ENCODE results near the gene KDM1A.

KDM1A gene

DNA sequence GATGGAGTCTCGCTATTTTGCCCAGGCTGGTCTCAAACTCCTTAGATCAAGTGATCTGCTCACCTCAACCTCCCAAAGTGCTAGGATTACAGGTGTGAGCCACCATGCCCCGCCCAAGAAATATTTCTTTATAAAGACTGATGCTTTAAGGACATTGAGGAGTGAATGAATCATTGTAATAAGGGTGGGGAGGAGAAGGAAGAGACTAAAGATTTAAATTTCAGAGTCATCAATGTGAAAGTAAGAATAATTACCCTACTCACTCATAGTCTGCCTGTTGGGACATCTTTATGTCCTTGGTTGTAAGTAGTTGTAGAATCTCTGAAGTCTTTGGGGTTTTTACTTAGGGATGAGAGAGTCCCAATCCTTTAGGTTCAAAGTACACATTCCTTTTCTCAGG lies 7.3 kb downstream of the KDM1A start:
- Histone ChIP-seq H3K36me3 (ENCODE audit: control insufficient read depth in 1 of 2, insufficient read depth in 2 of 2, low read length in 2 of 2) (peaks cover 0 to 2% of the 10 kb centered on the region in 2 experiments), H3K79me2 (ENCODE audit: control insufficient read depth, insufficient read depth, low read length, poor library complexity) (peaks cover 11% of the 10 kb centered on the region), H3K23ac (ENCODE audit: low read length) (no peak overlapping the region), H3K27me3 (ENCODE audit: insufficient read depth, low read length) (no peaks in the 10 kb centered on the region), H3K9ac (ENCODE audit: low read length) (no peak overlapping the region), H3K4me3 (ENCODE audit: low read depth, low read length) (no peak overlapping the region), H3K27ac (ENCODE audit: low read depth, low read length) (no peak overlapping the region), H3K4ac (ENCODE audit: low read depth, low read length) (peak overlapping the region; percentile 52), H3K14ac (ENCODE audit: low read length) (no peak overlapping the region), H3K9me3 (ENCODE audit: insufficient read depth, low read depth, low read length) (no peaks in the 10 kb centered on the region), H2BK5ac (ENCODE audit: low read depth, low read length, poor library complexity) (no peak overlapping the region), H3K4me2 (ENCODE audit: low read length) (no peak overlapping the region), H2BK120ac (ENCODE audit: insufficient read depth, low read length, poor library complexity) (no peak overlapping the region), H4K91ac (ENCODE audit: low read depth, low read length) (no peak overlapping the region), H2AK5ac (ENCODE audit: low read length) (no peak overlapping the region), H2AFZ (ENCODE audit: insufficient read depth, low read length, poor library complexity) (no peak overlapping the region), H4K12ac (ENCODE audit: low read depth, low read length) (no peak overlapping the region), H4K8ac (ENCODE audit: low read depth, low read length) (no peak overlapping the region), H3K4me1 (ENCODE audit: control insufficient read depth in 1 of 2, insufficient read depth in 2 of 2, low read length in 2 of 2) (no peaks in the 10 kb centered on the region), H3K18ac (ENCODE audit: low read length) (no peak overlapping the region), H3K79me1 (ENCODE audit: low read length) (no peaks in the 10 kb centered on the region), H2BK12ac (ENCODE audit: low read length) (no peak overlapping the region)
- DNase-seq: no peak
- no CpG with 5 or more reads among the region's 2 CpGs for WGBS (ENCODE audit: extremely low coverage, insufficient coverage, insufficient read length)

DNA sequence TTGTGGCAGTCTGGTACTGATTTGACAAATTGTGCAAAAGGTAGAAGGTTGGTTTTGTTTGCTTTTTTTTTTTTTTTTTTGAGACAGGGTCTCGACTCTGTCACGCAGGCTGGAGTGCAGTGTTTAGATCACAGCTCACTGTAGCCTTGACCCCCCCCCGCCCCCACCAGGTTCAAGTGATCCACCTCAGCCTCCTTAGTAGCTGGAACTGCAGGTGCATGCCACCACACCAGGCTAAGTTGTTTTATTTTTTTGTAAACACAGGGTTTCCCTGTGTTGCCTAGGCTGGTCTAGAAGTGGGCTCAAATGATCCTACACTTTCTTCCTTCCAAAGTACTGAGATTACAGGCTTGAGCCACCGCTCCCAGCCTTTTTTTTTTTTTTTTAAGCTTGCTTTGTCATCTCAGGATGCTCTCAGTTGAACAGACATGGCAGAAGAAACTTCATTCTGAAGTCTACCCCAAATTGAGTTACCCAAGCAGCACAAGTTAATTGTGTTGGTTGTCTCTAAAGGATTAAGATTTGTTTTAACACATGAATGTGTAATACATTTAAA lies 8.2 kb downstream of the KDM1A start:
- Histone ChIP-seq H3K4me3 (ENCODE audit: low read depth, low read length) (no peak overlapping the region), H4K12ac (ENCODE audit: low read depth, low read length) (no peak overlapping the region), H3K79me1 (ENCODE audit: low read length) (no peaks in the 10 kb centered on the region), H3K14ac (ENCODE audit: low read length) (no peak overlapping the region), H4K91ac (ENCODE audit: low read depth, low read length) (no peak overlapping the region), H2AFZ (ENCODE audit: insufficient read depth, low read length, poor library complexity) (no peak overlapping the region), H3K27ac (ENCODE audit: low read depth, low read length) (no peak overlapping the region), H3K4me1 (ENCODE audit: control insufficient read depth in 1 of 2, insufficient read depth in 2 of 2, low read length in 2 of 2) (no peaks in the 10 kb centered on the region), H4K8ac (ENCODE audit: low read depth, low read length) (no peak overlapping the region), H2BK12ac (ENCODE audit: low read length) (no peak overlapping the region), H3K27me3 (ENCODE audit: insufficient read depth, low read length) (no peaks in the 10 kb centered on the region), H2BK120ac (ENCODE audit: insufficient read depth, low read length, poor library complexity) (no peak overlapping the region), H2BK5ac (ENCODE audit: low read depth, low read length, poor library complexity) (no peak overlapping the region), H3K9ac (ENCODE audit: low read length) (no peak overlapping the region), H3K9me3 (ENCODE audit: insufficient read depth, low read depth, low read length) (no peaks in the 10 kb centered on the region), H3K18ac (ENCODE audit: low read length) (no peak overlapping the region), H3K79me2 (ENCODE audit: control insufficient read depth, insufficient read depth, low read length, poor library complexity) (peaks cover 11% of the 10 kb centered on the region), H3K4me2 (ENCODE audit: low read length) (no peak overlapping the region), H3K4ac (ENCODE audit: low read depth, low read length) (peak overlapping the region; percentile 67), H2AK5ac (ENCODE audit: low read length) (no peak overlapping the region), H3K23ac (ENCODE audit: low read length) (no peak overlapping the region), H3K36me3 (ENCODE audit: control insufficient read depth in 1 of 2, insufficient read depth in 2 of 2, low read length in 2 of 2) (peaks cover 0 to 2% of the 10 kb centered on the region in 2 experiments)
- no CpG with 5 or more reads among the region's 4 CpGs for WGBS (ENCODE audit: extremely low coverage, insufficient coverage, insufficient read length)
- no peak for DNase-seq

DNA sequence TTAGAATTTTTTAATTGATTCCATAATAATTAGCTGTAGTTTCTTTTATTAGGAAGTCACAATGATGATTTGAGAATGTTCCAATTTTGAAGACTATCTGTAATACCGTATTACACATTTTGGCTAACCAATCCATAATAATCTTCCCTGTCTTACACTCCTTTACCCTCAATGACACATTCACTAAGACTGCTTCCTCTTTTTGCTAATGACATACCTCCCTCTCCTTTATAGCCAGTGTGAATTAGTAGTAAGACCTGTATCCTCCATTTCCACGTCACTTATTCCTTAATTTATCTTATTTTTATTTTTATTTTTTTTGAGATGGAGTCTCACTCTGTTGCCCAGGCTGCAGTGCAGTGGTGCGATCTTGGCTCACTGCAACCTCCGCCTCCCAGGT lies 10.1 kb downstream of the KDM1A start:
- Histone ChIP-seq H3K14ac (ENCODE audit: low read length) (no peak overlapping the region), H3K4ac (ENCODE audit: low read depth, low read length) (no peak overlapping the region), H4K8ac (ENCODE audit: low read depth, low read length) (no peak overlapping the region), H2BK5ac (ENCODE audit: low read depth, low read length, poor library complexity) (no peak overlapping the region), H3K9me3 (ENCODE audit: insufficient read depth, low read depth, low read length) (no peaks in the 10 kb centered on the region), H2BK120ac (ENCODE audit: insufficient read depth, low read length, poor library complexity) (no peak overlapping the region), H3K4me3 (ENCODE audit: low read depth, low read length) (no peak overlapping the region), H3K4me1 (ENCODE audit: control insufficient read depth in 1 of 2, insufficient read depth in 2 of 2, low read length in 2 of 2) (no peaks in the 10 kb centered on the region), H3K27me3 (ENCODE audit: insufficient read depth, low read length) (no peaks in the 10 kb centered on the region), H3K18ac (ENCODE audit: low read length) (no peak overlapping the region), H4K12ac (ENCODE audit: low read depth, low read length) (no peak overlapping the region), H2AK5ac (ENCODE audit: low read length) (no peak overlapping the region), H3K4me2 (ENCODE audit: low read length) (no peak overlapping the region), H3K36me3 (ENCODE audit: control insufficient read depth in 1 of 2, insufficient read depth in 2 of 2, low read length in 2 of 2) (peaks cover 0 to 2% of the 10 kb centered on the region in 2 experiments), H3K79me2 (ENCODE audit: control insufficient read depth, insufficient read depth, low read length, poor library complexity) (peaks cover 8% of the 10 kb centered on the region), H2AFZ (ENCODE audit: insufficient read depth, low read length, poor library complexity) (no peak overlapping the region), H4K91ac (ENCODE audit: low read depth, low read length) (no peak overlapping the region), H3K27ac (ENCODE audit: low read depth, low read length) (no peak overlapping the region), H3K23ac (ENCODE audit: low read length) (no peak overlapping the region), H2BK12ac (ENCODE audit: low read length) (no peak overlapping the region), H3K79me1 (ENCODE audit: low read length) (no peaks in the 10 kb centered on the region), H3K9ac (ENCODE audit: low read length) (no peak overlapping the region)
- no peak for DNase-seq
- no CpG with 5 or more reads among the region's 4 CpGs for WGBS (ENCODE audit: extremely low coverage, insufficient coverage, insufficient read length)

DNA sequence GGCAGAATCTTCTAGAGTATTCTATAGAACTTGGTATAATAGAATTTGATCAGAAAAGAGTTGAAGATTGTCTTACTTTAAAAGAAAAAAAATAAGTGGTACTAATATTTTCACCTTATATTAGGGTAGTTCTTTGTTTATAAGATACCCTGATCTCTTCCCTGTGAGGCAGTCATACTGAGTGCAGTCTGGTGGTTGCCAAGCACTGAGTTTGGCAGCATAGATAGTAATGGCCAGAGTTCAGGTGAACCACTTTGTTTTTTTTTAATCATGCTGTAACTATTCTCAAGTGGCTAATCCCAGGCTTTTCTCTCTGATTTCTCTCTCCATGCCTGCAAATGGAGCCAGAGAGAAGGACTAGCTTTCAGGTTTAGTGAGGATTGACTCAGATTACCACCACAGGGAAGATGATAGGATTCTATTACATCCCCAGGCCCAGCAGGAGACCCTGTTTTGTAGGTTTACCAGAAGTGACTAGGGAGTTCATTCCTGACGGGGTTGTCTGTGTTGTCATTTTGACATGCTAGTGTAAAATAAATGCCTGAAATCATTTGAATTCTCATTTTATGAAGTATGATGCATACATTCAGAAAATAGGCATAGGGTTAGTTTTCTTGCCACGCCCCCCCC lies 16.7 kb downstream of the KDM1A start:
- no peak overlapping the region for H2AK5ac ChIP-seq (ENCODE audit: low read length)
- H3K18ac ChIP-seq (ENCODE audit: low read length): no peak overlapping the region
- no peaks in the 10 kb centered on the region for H3K27me3 ChIP-seq (ENCODE audit: insufficient read depth, low read length)
- no peak overlapping the region for H2BK5ac ChIP-seq (ENCODE audit: low read depth, low read length, poor library complexity)
- DNase-seq: peak; percentile 86 to 94
- H4K8ac ChIP-seq (ENCODE audit: low read depth, low read length): no peak overlapping the region
- no peak overlapping the region for H3K4me3 ChIP-seq (ENCODE audit: low read depth, low read length)
- H3K36me3 ChIP-seq (ENCODE audit: control insufficient read depth in 1 of 2, insufficient read depth in 2 of 2, low read length in 2 of 2): no peaks in the 10 kb centered on the region
- no peak overlapping the region for H2AFZ ChIP-seq (ENCODE audit: insufficient read depth, low read length, poor library complexity)
- H4K12ac ChIP-seq (ENCODE audit: low read depth, low read length): no peak overlapping the region
- no peak overlapping the region for H3K14ac ChIP-seq (ENCODE audit: low read length)
- no peak overlapping the region for H3K4ac ChIP-seq (ENCODE audit: low read depth, low read length)
- no peak overlapping the region for H4K91ac ChIP-seq (ENCODE audit: low read depth, low read length)
- no peak overlapping the region for H3K9ac ChIP-seq (ENCODE audit: low read length)
- no peak overlapping the region for H3K4me2 ChIP-seq (ENCODE audit: low read length)
- H3K4me1 ChIP-seq (ENCODE audit: control insufficient read depth in 1 of 2, insufficient read depth in 2 of 2, low read length in 2 of 2): no peaks in the 10 kb centered on the region
- no peak overlapping the region for H2BK120ac ChIP-seq (ENCODE audit: insufficient read depth, low read length, poor library complexity)
- no peaks in the 10 kb centered on the region for H3K9me3 ChIP-seq (ENCODE audit: insufficient read depth, low read depth, low read length)
- WGBS (ENCODE audit: extremely low coverage, insufficient coverage, insufficient read length): no CpG with 5 or more reads among the region's 2 CpGs
- H3K79me1 ChIP-seq (ENCODE audit: low read length): no peaks in the 10 kb centered on the region
- no peak overlapping the region for H3K23ac ChIP-seq (ENCODE audit: low read length)
- no peaks in the 10 kb centered on the region for H3K79me2 ChIP-seq (ENCODE audit: control insufficient read depth, insufficient read depth, low read length, poor library complexity)
- no peak overlapping the region for H3K27ac ChIP-seq (ENCODE audit: low read depth, low read length)
- H2BK12ac ChIP-seq (ENCODE audit: low read length): no peak overlapping the region

Measured in trophoblast cell (in vitro differentiated cells and primary cell).